GM23248 (cell line): ENCODE data around the gene TMEM165.

ENCODE experiments used
- EZH2 ChIP-seq: fragments of 200-600 bp; sonication (generic); IDR thresholded peaks from 2 replicates; pipeline ENCODE4 v1.6.1; 2018; ENCODE audit warnings: antibody characterized with exemption, mild to moderate bottlenecking; ENCODE audit not compliant: insufficient read depth, poor library complexity, severe bottlenecking
- EZH2phosphoT487 ChIP-seq: fragments of 200-600 bp; sonication (generic); IDR thresholded peaks from 2 replicates; pipeline ENCODE4 v1.6.1; 2018; ENCODE audit warnings: antibody characterized with exemption, moderate library complexity, mild to moderate bottlenecking, low read depth; ENCODE audit not compliant: insufficient read depth

DNA sequence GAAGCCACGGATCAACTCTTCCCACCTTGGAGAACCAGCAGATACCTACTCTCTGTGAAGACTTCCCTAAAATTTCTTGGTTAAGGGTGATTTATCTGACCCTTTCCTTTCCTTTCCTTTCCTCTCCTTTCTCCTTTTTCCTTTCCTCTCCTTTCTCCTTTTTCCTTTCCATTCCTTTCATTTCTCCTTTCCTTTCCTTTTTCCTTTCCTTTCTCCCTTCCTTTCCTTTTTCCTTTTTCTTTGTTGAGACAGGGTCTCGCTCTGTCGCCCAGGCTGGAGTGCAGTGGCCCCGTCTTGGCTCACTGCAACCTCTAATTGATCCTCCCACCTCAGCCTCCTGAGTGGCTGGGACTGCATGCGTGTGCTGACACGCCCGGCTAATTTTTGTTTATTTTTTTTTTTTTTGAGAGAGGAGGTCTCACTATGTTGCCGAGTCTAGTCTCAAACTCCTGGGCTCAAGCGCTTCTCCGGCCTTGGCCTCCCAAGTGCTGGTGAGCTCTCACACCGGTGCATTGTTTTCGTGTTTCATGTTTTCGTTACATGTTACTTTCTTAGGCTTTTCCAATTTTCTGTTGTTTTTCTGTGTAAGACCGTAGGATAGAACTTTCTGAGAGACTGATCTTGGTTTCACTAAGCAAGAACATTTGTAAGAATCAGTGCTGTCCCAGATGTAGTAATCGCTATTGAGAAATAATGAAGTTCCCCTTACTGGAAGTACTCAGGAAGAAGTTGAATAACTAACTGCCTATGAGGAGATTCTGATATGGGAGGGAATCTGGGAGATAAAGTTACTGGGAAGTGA, 2.0 kb downstream of the TMEM165 start:
- no peak for TF ChIP-seq EZH2
- TF ChIP-seq EZH2phosphoT487, result no peak
